K562 (cell line): ENCODE measurements around the gene LRRC26.

ENCODE experiments used
- CHD4 ChIP-seq: fragments of 200-600 bp; sonication (generic); IDR thresholded peaks from 3 replicates; pipeline ENCODE4 v1.6.1; 2012; ENCODE audit warnings: low read depth, mild to moderate bottlenecking, mixed read lengths, low read length, inconsistent platforms; ENCODE audit not compliant: insufficient read depth, insufficient replicate concordance, poor library complexity, severe bottlenecking
- CTCF ChIP-seq, 3 experiments: IDR thresholded peaks in 2 of 3; conservative IDR thresholded peaks in 1 of 3; 2 replicates each; pipeline ENCODE4 v1.5.1; 2011 to 2012; ENCODE audit warnings: low read length in 3 of 3, mild to moderate bottlenecking in 3 of 3, control low read depth in 2 of 3, improper control_type of control experiment in 1 of 3, inconsistent platforms in 1 of 3, low read depth in 1 of 3, mixed read lengths in 1 of 3, moderate library complexity in 1 of 3; ENCODE audit not compliant: insufficient read depth in 2 of 3
- DPF2 ChIP-seq: fragments of 450-650 bp; IDR thresholded peaks from 2 replicates; pipeline ENCODE4 v1.6.1; 2016
- FOSL1 ChIP-seq: fragments of 200-800 bp; sonication (Bioruptor generic); conservative IDR thresholded peaks from 2 replicates; pipeline ENCODE4 v1.6.1; 2016; ENCODE audit warnings: missing genetic modification characterization, missing compliant biosample characterization
- KLF10 ChIP-seq: fragments of 250-450 bp; sonication (Bioruptor Pico); IDR thresholded peaks from 2 replicates; pipeline ENCODE4 v1.6.1; 2021; ENCODE audit warnings: matching md5 sums
- MBD1 ChIP-seq: fragments of 250-450 bp; sonication (Bioruptor Pico); IDR thresholded peaks from 2 replicates; pipeline ENCODE4 v1.8.0; 2022; ENCODE audit warnings: inconsistent platforms
- NFXL1 ChIP-seq: fragments of 450-650 bp; formaldehyde crosslinking; IDR thresholded peaks from 2 replicates; pipeline ENCODE4 v1.4.0; 2021; ENCODE audit warnings: mild to moderate bottlenecking
- POLR2AphosphoS5 ChIP-seq: IDR thresholded peaks from 2 replicates; pipeline ENCODE4 v1.6.1; 2011; ENCODE audit warnings: mild to moderate bottlenecking, low read depth, low read length, moderate library complexity; ENCODE audit not compliant: control insufficient read depth, insufficient read depth
- REST ChIP-seq, 2 experiments: fragments of 450-650 bp; formaldehyde crosslinking in 1 of 2; IDR thresholded peaks; 2 replicates each; pipeline versions ENCODE4 v1.4.0 to v1.6.1; 2014 to 2020; ENCODE audit warnings: mild to moderate bottlenecking in 2 of 2, borderline replicate concordance in 1 of 2, low read depth in 1 of 2
- SMC3 ChIP-seq: conservative IDR thresholded peaks from 2 replicates; pipeline ENCODE4 v1.6.1; 2011; ENCODE audit warnings: low read depth, low read length, improper control_type of control experiment; ENCODE audit not compliant: insufficient read depth
- SNRNP70 ChIP-seq: fragments of 200-400 bp; formaldehyde crosslinking; optimal IDR thresholded peaks from 2 replicates; pipeline ENCODE3; 2017; ENCODE audit warnings: low read depth, low read length
- SP1 ChIP-seq: sonication (generic); formaldehyde crosslinking; IDR thresholded peaks from 2 replicates; pipeline ENCODE4 v1.8.1; 2022; ENCODE audit warnings: mild to moderate bottlenecking, missing genetic modification reagents
- ZBTB8A ChIP-seq: fragments of 450-650 bp; IDR thresholded peaks from 2 replicates; pipeline ENCODE4 v1.6.1; 2018; ENCODE audit warnings: mild to moderate bottlenecking, moderate library complexity; ENCODE audit not compliant: partially characterized antibody
- ZNF124 ChIP-seq: sonication (generic); formaldehyde crosslinking; IDR thresholded peaks from 2 replicates; pipeline ENCODE4 v1.8.1; 2022; ENCODE audit warnings: missing genetic modification reagents

GRCh38 chr9:137191691-137192447, 22.0 kb upstream of the LRRC26 start:
- no peak for TF ChIP-seq CTCF (IDR thresholded peaks at IDR 0.05 in 2 of 3, conservative IDR thresholded peaks at IDR 0.05 in 1 of 3; ENCODE audit: insufficient read depth in 2 of 3, low read depth in 1 of 3, low read length in 3 of 3)
- TF ChIP-seq CHD4, result no peak
- TF ChIP-seq SNRNP70, result no peak
- no peak for TF ChIP-seq MBD1 (CRISPR knock-in tag)
- no peak for TF ChIP-seq SMC3
- no peak for TF ChIP-seq ZNF124 (CRISPR knock-in tag)
- TF ChIP-seq KLF10 (CRISPR knock-in tag), result no peak
- no peak for TF ChIP-seq POLR2AphosphoS5
- no peak for TF ChIP-seq DPF2
- no peak for TF ChIP-seq REST (IDR thresholded peaks at IDR 0.05; ENCODE audit: borderline replicate concordance)
- TF ChIP-seq REST (CRISPR knock-in tag; IDR thresholded peaks at IDR 0.05; ENCODE audit: low read depth), result no peak
- no peak for TF ChIP-seq NFXL1
- no peak for TF ChIP-seq SP1
- no peak for TF ChIP-seq FOSL1 (tag)
- TF ChIP-seq ZBTB8A, result no peak
